MM.1S (cell line): Measurements from ENCODE around the gene PNPLA2.

Experiments
- EZH2 ChIP-seq: fragments of 300-600 bp; sonication (generic); optimal IDR thresholded peaks from 2 replicates; pipeline ENCODE3; 2017; ENCODE audit warnings: low read depth, mild to moderate bottlenecking, antibody characterized with exemption, low read length, mixed read lengths
- EZH2phosphoT487 ChIP-seq: fragments of 300-600 bp; sonication (generic); IDR thresholded peaks from 2 replicates; pipeline ENCODE4 v1.6.1; 2018; ENCODE audit warnings: antibody characterized with exemption, low read length
- TF ChIP-seq, protein P1 (sequence below): fragments of 300-600 bp; sonication (generic); IDR thresholded peaks from 2 replicates; pipeline ENCODE4 v1.5.1; 2016; ENCODE audit warnings: antibody characterized with exemption, low read length, mixed read lengths

DNA sequence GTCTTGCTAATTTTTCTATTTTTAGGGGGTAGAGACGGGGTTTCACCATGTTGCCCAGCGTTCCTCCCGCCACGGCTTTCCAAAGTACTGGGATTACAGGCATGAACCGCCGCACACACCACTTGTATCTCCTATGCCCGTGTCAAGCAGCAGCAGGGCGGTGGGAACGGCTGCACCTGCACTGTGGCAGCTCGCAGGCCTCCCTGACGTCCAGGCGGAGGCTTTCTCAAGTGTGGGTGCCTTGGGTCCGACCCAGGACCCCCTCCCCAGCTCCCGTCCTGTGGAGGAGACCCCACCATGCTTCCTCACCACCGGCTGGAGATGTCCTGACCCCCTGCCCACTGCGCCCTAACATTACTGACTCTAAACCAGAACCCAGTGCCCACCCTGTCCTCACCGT lies 49.7 kb downstream of the PNPLA2 start:
- TF ChIP-seq, protein P1, sequence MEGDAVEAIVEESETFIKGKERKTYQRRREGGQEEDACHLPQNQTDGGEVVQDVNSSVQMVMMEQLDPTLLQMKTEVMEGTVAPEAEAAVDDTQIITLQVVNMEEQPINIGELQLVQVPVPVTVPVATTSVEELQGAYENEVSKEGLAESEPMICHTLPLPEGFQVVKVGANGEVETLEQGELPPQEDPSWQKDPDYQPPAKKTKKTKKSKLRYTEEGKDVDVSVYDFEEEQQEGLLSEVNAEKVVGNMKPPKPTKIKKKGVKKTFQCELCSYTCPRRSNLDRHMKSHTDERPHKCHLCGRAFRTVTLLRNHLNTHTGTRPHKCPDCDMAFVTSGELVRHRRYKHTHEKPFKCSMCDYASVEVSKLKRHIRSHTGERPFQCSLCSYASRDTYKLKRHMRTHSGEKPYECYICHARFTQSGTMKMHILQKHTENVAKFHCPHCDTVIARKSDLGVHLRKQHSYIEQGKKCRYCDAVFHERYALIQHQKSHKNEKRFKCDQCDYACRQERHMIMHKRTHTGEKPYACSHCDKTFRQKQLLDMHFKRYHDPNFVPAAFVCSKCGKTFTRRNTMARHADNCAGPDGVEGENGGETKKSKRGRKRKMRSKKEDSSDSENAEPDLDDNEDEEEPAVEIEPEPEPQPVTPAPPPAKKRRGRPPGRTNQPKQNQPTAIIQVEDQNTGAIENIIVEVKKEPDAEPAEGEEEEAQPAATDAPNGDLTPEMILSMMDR, result no peak
- TF ChIP-seq EZH2 (no peak), EZH2phosphoT487 (no peak)
